ENCODE results near the gene AOAH. TPM values are rescaled to one million over a fixed set of nuclear protein-coding genes. Genes with fewer than 3 reads are reported as not detected.

Gene AOAH
- total and polyA plus RNA-seq, 9 of the 15 experiments (the other 6 are each of a cell fraction or from before 2014, with no cell fraction given), result not detected

DNA sequence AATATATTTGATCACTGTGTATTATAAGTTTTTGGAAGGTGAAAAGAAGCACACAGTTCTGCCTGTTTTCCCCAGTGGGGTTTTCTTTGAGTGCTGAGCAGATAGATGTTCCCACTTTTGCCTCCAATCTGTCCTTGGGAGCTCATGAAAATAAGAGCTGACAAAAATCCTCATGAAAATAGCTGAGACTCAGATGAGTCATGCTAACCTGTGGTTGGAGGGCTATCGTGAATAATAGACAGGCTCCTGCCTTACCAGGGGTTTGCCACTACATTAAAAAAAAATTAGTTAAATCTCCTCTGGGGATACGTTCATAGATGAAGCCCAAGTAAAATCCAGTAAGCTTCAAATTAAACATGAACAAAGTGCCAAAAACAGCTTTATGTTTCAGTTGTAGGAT, 10.9 kb upstream of the AOAH start:
- no peak overlapping the region for H3K27ac ChIP-seq (ENCODE audit: extremely low read depth, low read depth, low read length)
- H3K27me3 ChIP-seq (ENCODE audit: control insufficient read depth in 2 of 2, insufficient read depth in 2 of 2, low read length in 2 of 2), result peaks cover 0 to 12% of the 10 kb centered on the region in 2 experiments; a peak in 3 of 5 replicates
- no TSS peak for BruUV-seq (replicated peaks)
- no peak overlapping the region for H3K9ac ChIP-seq (ENCODE audit: insufficient read depth in 1 of 2, low read depth in 2 of 2, low read length in 2 of 2)
- no peaks in the 10 kb centered on the region for H3K9me1 ChIP-seq (ENCODE audit: control insufficient read depth, insufficient read depth, low read length)
- FAIRE-seq (no peak), DNase-seq (ENCODE audit: extremely low read depth in 1 of 4, low spot score in 3 of 4) (no peak), ATAC-seq (no peak)
- in situ Hi-C loops (cut with MboI), result no loop called here
- TF ChIP-seq SMARCE1 (IDR thresholded peaks at IDR 0.05) (no peak), GATA2 (CRISPR knock-in tag; IDR thresholded peaks at IDR 0.05) (no peak), STAG1 (CRISPR knock-in tag; IDR thresholded peaks at IDR 0.05; ENCODE audit: borderline replicate concordance) (no peak), PHB (CRISPR knock-in tag; IDR thresholded peaks at IDR 0.05) (no peak), SETDB1 (IDR thresholded peaks at IDR 0.05; ENCODE audit: low read length) (no peak), NR4A1 (CRISPR knock-in tag; IDR thresholded peaks at IDR 0.05) (no peak), NR4A1 (tag; IDR thresholded peaks at IDR 0.05) (no peak), TAF9B (IDR thresholded peaks at IDR 0.05; ENCODE audit: partially characterized antibody) (no peak)
- TF ChIP-seq, protein P1, sequence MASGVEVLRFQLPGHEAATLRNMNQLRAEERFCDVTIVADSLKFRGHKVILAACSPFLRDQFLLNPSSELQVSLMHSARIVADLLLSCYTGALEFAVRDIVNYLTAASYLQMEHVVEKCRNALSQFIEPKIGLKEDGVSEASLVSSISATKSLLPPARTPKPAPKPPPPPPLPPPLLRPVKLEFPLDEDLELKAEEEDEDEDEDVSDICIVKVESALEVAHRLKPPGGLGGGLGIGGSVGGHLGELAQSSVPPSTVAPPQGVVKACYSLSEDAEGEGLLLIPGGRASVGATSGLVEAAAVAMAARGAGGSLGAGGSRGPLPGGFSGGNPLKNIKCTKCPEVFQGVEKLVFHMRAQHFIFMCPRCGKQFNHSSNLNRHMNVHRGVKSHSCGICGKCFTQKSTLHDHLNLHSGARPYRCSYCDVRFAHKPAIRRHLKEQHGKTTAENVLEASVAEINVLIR (CRISPR knock-in tag; IDR thresholded peaks at IDR 0.05), result no peak
- TF ChIP-seq, protein P2, sequence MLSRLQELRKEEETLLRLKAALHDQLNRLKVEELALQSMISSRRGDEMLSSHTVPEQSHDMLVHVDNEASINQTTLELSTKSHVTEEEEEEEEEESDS (CRISPR knock-in tag; IDR thresholded peaks at IDR 0.05), result no peak
- no peaks in the 10 kb centered on the region for H3K4me1 ChIP-seq (replicated peaks in 1 of 2; ENCODE audit: control insufficient read depth in 2 of 2, insufficient read depth in 2 of 2, low read length in 2 of 2)
- no peak overlapping the region for H3K4me3 ChIP-seq
- ChIA-PET POLR2A (interaction anchor here (0.7 kb wide), 1 partner anchor 759 kb away, joined by 3 read pairs; no protein-coding TSS in a partner anchor), CTCF (ENCODE audit: low intra/inter-chr PET ratio) (no interaction called here)
- intact Hi-C loops (cut with micrococcal nuclease), result no loop called here
- no peaks in the 10 kb centered on the region for H3K9me3 ChIP-seq (replicated peaks; ENCODE audit: control insufficient read depth, insufficient read depth, low read depth, low read length)
- H4K20me1 ChIP-seq (replicated peaks; ENCODE audit: control insufficient read depth, insufficient read depth, low read length), result no peaks in the 10 kb centered on the region
- H3K79me2 ChIP-seq (ENCODE audit: control insufficient read depth, insufficient read depth, low read length), result no peaks in the 10 kb centered on the region
- no peak overlapping the region for H3K4me2 ChIP-seq (ENCODE audit: insufficient read depth, low read length)
- H3K36me3 ChIP-seq (ENCODE audit: control insufficient read depth, insufficient read depth, low read length), result no peaks in the 10 kb centered on the region
- 0% methylated on average over 2 of the region's 2 CpGs for WGBS (ENCODE audit: insufficient coverage, low coverage, missing lambda C conversion rate)
- no peak overlapping the region for H2AFZ ChIP-seq (ENCODE audit: low read depth, low read length)
